Esophagus squamous epithelium (tissue), 4 donors: ENCODE results near the gene PSMB2.

Source experiments
- POLR2A ChIP-seq, 4 donors: fragments of 450-650 bp; IDR thresholded peaks; one replicate each; pipeline ENCODE4 v1.6.1; 2017; ENCODE audit warnings: antibody characterized with exemption in 4 of 4, mild to moderate bottlenecking in 4 of 4, moderate library complexity in 3 of 4
- TF ChIP-seq, protein P1 (sequence below), 6 experiments: fragments of 450-650 bp in 4 of 6; fragments of 200-600 bp in 2 of 6; sonication (generic) in 2 of 6; IDR thresholded peaks; one replicate each; pipeline ENCODE4 v1.5.1; 2016 to 2019; ENCODE audit warnings: antibody characterized with exemption in 6 of 6, mild to moderate bottlenecking in 4 of 6, moderate library complexity in 4 of 6

DNA sequence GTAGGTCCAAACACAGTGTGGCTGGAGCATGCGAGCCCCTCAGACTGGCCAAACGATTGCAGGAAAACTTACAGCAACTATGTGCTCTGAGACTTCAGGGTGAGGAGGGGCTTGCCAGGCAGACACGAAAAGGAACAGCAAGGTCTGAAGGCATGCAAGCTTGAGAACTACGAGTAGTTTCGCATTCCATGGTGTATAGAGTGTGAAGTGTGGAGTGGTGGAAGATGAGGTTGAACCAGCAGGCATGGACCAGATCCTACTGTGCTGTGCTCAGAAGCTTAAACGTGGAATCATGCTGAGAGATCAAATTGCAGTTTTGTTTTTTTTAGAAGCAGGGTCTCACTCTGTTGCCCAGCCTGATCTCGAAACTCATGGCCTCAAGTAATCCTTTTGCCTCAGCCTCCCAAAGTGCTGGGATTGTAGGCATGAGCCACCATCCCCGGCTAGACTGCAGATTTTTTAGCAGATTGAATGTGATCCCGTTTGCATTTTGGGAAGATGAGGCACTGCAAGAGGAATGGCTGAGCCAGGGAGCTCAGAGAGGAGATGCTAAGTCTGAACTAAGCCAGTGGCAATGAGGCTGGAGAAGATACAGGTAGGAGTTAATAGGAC lies 73.3 kb downstream of the PSMB2 start:
- TF ChIP-seq POLR2A (IDR thresholded peaks at IDR 0.05) = no peak
- TF ChIP-seq, protein P1, sequence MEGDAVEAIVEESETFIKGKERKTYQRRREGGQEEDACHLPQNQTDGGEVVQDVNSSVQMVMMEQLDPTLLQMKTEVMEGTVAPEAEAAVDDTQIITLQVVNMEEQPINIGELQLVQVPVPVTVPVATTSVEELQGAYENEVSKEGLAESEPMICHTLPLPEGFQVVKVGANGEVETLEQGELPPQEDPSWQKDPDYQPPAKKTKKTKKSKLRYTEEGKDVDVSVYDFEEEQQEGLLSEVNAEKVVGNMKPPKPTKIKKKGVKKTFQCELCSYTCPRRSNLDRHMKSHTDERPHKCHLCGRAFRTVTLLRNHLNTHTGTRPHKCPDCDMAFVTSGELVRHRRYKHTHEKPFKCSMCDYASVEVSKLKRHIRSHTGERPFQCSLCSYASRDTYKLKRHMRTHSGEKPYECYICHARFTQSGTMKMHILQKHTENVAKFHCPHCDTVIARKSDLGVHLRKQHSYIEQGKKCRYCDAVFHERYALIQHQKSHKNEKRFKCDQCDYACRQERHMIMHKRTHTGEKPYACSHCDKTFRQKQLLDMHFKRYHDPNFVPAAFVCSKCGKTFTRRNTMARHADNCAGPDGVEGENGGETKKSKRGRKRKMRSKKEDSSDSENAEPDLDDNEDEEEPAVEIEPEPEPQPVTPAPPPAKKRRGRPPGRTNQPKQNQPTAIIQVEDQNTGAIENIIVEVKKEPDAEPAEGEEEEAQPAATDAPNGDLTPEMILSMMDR (IDR thresholded peaks at IDR 0.05) = no peak
